Panc1 (cell line): Measurements from ENCODE around the gene P2RY12. TPM values are rescaled to one million over a fixed set of nuclear protein-coding genes. Genes with fewer than 3 reads are reported as not detected.

Experiments
- ATAC-seq: fragments of 200-7000 bp; cut with Tn5 transposase; 2 replicates; pipeline ENCODE4 v1.9.1; 2020; ENCODE audit warnings: mild to moderate bottlenecking, moderate library complexity
- BruUV-seq: library from RNA; stranded (reverse); fragments of 400-500 nt; replicated peaks from 2 replicates; lab custom pipeline; 2021; lab: Mats Ljungman, UMichigan
- CTCF ChIA-PET: fragments of 300-600 bp; sonication (Branson Sonifier 250); formaldehyde crosslinking; loops from one replicate; lab custom pipeline; 2022; ENCODE audit warnings: antibody characterized with exemption; lab: Charles Lee
- POLR2A ChIA-PET: fragments of 300-600 bp; sonication (Branson Sonifier 250); formaldehyde crosslinking; loops from one replicate; lab custom pipeline; 2022; ENCODE audit warnings: antibody characterized with exemption; lab: Charles Lee
- DNase-seq: peaks from one replicate; pipeline ENCODE4 v3.0.0-alpha.2; 2010; ENCODE audit warnings: low read depth, low spot score
- H3K27ac ChIP-seq: 2 replicates; pipeline ENCODE4 v1.5.1; 2011; ENCODE audit warnings: mild to moderate bottlenecking, low read length, inconsistent platforms
- H3K27me3 ChIP-seq: fragments of 200-500 bp; sonication (Bioruptor generic); 2 replicates; pipeline ENCODE4 v1.6.0; 2014; ENCODE audit warnings: low read length, inconsistent platforms; ENCODE audit not compliant: control insufficient read depth, insufficient read depth
- H3K36me3 ChIP-seq: fragments of 200-500 bp; sonication (Bioruptor generic); 2 replicates; pipeline ENCODE4 v1.5.1; 2014; ENCODE audit warnings: inconsistent platforms, mild to moderate bottlenecking, low read length, moderate library complexity; ENCODE audit not compliant: control insufficient read depth, insufficient read depth
- H3K4me1 ChIP-seq: 2 replicates; pipeline ENCODE4 v1.5.1; 2011; ENCODE audit warnings: inconsistent platforms, mild to moderate bottlenecking, low read length, moderate library complexity; ENCODE audit not compliant: control insufficient read depth, insufficient read depth
- H3K4me3 ChIP-seq, 2 experiments: 2 replicates each; pipeline ENCODE4 v1.5.1; 2011 to 2012; ENCODE audit warnings: low read depth in 2 of 2, low read length in 2 of 2, mild to moderate bottlenecking in 2 of 2, inconsistent platforms in 1 of 2, moderate library complexity in 1 of 2
- H3K9me3 ChIP-seq: fragments of 200-500 bp; sonication (Bioruptor generic); 2 replicates; pipeline ENCODE4 v1.5.1; 2014; ENCODE audit warnings: low read depth, mild to moderate bottlenecking, inconsistent platforms, low read length, moderate library complexity; ENCODE audit not compliant: control insufficient read depth, insufficient read depth
- POLR2AphosphoS5 ChIP-seq: IDR thresholded peaks from 2 replicates; pipeline ENCODE4 v1.6.1; 2012; ENCODE audit warnings: mild to moderate bottlenecking, low read depth, low read length, moderate library complexity
- REST ChIP-seq, 2 experiments: IDR thresholded peaks; 2 replicates each; pipeline ENCODE4 v1.6.1; 2011 to 2012; ENCODE audit warnings: low read depth in 2 of 2, control low read depth in 1 of 2, low read length in 1 of 2, mild to moderate bottlenecking in 1 of 2, moderate library complexity in 1 of 2; ENCODE audit not compliant: insufficient read depth in 1 of 2
- SIN3A ChIP-seq: IDR thresholded peaks from 2 replicates; pipeline ENCODE4 v1.6.1; 2012; ENCODE audit warnings: low read depth, mild to moderate bottlenecking, low read length, moderate library complexity, borderline replicate concordance; ENCODE audit not compliant: insufficient read depth
- TCF7L2 ChIP-seq: IDR thresholded peaks from 2 replicates; pipeline ENCODE4 v1.6.1; 2011; ENCODE audit warnings: mild to moderate bottlenecking, low read depth, low read length, inconsistent platforms
- in situ Hi-C: cut with HindIII; loops from 2 replicates; pipeline ENCODE4 v1.10.0; 2016; ENCODE audit warnings: low sequenced_read_pairs, low pct_unique_long_range_greater_than_20kb
- intact Hi-C: fragments of 100-400 bp; cut with micrococcal nuclease; formaldehyde crosslinking; loops from one replicate; pipeline ENCODE4 v1.10.0; 2022; ENCODE audit not compliant: unreplicated experiment
- total RNA-seq: library from RNA; stranded (reverse); gene quantifications from one replicate; pipeline ENCODE4 v1.2.1, GENCODE V29; 2021; ENCODE audit not compliant: unreplicated experiment
- TF ChIP-seq, protein P1 (sequence below): fragments of 450-650 bp; IDR thresholded peaks from 2 replicates; pipeline ENCODE4 v1.5.1; 2017; ENCODE audit warnings: mild to moderate bottlenecking

The P2RY12 gene
- total RNA-seq, 1 experiment from 2014 or later, result not detected

GRCh38 chr3:151367448-151367847 lies 17.1 kb downstream of the P2RY12 start:
- H3K4me1 ChIP-seq, result no peaks in the 10 kb centered on the region
- no peak overlapping the region for H3K27ac ChIP-seq
- intact Hi-C loops, result no loop called here
- ATAC-seq, result no peak
- no peaks in the 10 kb centered on the region for H3K36me3 ChIP-seq
- ChIA-PET CTCF (no interaction called here), POLR2A (interaction anchor here (0.6 kb wide), 1 partner anchor 20 kb away, joined by 3 read pairs; no protein-coding TSS in a partner anchor)
- no peaks in the 10 kb centered on the region for H3K27me3 ChIP-seq
- no peak for TF ChIP-seq POLR2AphosphoS5
- no peak for TF ChIP-seq TCF7L2
- no peak for TF ChIP-seq REST (IDR thresholded peaks at IDR 0.05; ENCODE audit: insufficient read depth in 1 of 2, low read depth in 2 of 2, low read length in 1 of 2)
- TF ChIP-seq SIN3A, result no peak
- TF ChIP-seq, protein P1, sequence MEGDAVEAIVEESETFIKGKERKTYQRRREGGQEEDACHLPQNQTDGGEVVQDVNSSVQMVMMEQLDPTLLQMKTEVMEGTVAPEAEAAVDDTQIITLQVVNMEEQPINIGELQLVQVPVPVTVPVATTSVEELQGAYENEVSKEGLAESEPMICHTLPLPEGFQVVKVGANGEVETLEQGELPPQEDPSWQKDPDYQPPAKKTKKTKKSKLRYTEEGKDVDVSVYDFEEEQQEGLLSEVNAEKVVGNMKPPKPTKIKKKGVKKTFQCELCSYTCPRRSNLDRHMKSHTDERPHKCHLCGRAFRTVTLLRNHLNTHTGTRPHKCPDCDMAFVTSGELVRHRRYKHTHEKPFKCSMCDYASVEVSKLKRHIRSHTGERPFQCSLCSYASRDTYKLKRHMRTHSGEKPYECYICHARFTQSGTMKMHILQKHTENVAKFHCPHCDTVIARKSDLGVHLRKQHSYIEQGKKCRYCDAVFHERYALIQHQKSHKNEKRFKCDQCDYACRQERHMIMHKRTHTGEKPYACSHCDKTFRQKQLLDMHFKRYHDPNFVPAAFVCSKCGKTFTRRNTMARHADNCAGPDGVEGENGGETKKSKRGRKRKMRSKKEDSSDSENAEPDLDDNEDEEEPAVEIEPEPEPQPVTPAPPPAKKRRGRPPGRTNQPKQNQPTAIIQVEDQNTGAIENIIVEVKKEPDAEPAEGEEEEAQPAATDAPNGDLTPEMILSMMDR, result no peak
- in situ Hi-C loops, result no loop called here
- H3K4me3 ChIP-seq, result no peak overlapping the region
- no peak for DNase-seq
- BruUV-seq, result no TSS peak
- no peaks in the 10 kb centered on the region for H3K9me3 ChIP-seq

- no peaks in the 10 kb centered on the region for H3K36me3 ChIP-seq
- ChIA-PET CTCF (no interaction called here), POLR2A (interaction anchor here (0.6 kb wide), 1 partner anchor 20 kb away, joined by 3 read pairs; no protein-coding TSS in a partner anchor)
- H3K4me1 ChIP-seq, result no peaks in the 10 kb centered on the region
- TF ChIP-seq TCF7L2 (no peak), SIN3A (no peak), POLR2AphosphoS5 (no peak), REST (IDR thresholded peaks at IDR 0.05; ENCODE audit: insufficient read depth in 1 of 2, low read depth in 2 of 2, low read length in 1 of 2) (no peak)
- TF ChIP-seq, protein P1, result no peak
- H3K4me3 ChIP-seq, result no peak overlapping the region
- ATAC-seq (no peak), DNase-seq (no peak)
- H3K9me3 ChIP-seq, result no peaks in the 10 kb centered on the region
- H3K27me3 ChIP-seq, result no peaks in the 10 kb centered on the region
- H3K27ac ChIP-seq, result no peak overlapping the region
- no TSS peak for BruUV-seq
- in situ Hi-C loops, result no loop called here
- intact Hi-C loops, result no loop called here
Observed at GRCh38 chr3:151366993-151367392, 17.6 kb downstream of the P2RY12 start.
